HepG2 (cell line): ENCODE data around the gene BATF3. TPM values are rescaled to one million over a fixed set of nuclear protein-coding genes. Genes with fewer than 3 reads are reported as not detected.
A peak's percentile ranks its signal among the peaks of the same experiment; 100 is the strongest.

Source experiments
- ATAC-seq: fragments of 200-7000 bp; cut with Tn5 transposase; 3 replicates; pipeline ENCODE4 v1.9.1; 2020; ENCODE audit warnings: mild to moderate bottlenecking, moderate library complexity
- BruUV-seq: library from RNA; stranded (reverse); fragments of 400-500 nt; replicated peaks from 2 replicates; lab custom pipeline; 2021; lab: Mats Ljungman, UMichigan
- CTCF ChIA-PET: fragments of 300-600 bp; formaldehyde crosslinking; extraction: SDS; loops from one replicate; lab custom pipeline; 2021; ENCODE audit warnings: low total read pairs, inconsistent platforms, low intra/inter-chr PET ratio; lab: Yijun Ruan, JAX
- POLR2A ChIA-PET: fragments of 350-600 bp; sonication (Branson Sonifier 250); formaldehyde crosslinking; loops from one replicate; lab custom pipeline; 2020; ENCODE audit warnings: antibody characterized with exemption, inconsistent platforms; lab: Yijun Ruan, JAX
- DNase-seq: peaks from one replicate; pipeline ENCODE4 v3.0.0-alpha.2; 2015; ENCODE audit warnings: low spot score
- FAIRE-seq: peaks from 3 replicates; lab custom pipeline; 2011; peaks lifted over from hg19 to GRCh38; lab: Jason Lieb, UNC
- H2AFZ ChIP-seq: one replicate; pipeline ENCODE4 v1.6.1; 2011; ENCODE audit warnings: low read length, inconsistent platforms
- H3K27ac ChIP-seq: fragments of 300-600 bp; 3 replicates; pipeline ENCODE4 v1.8.0; 2011; ENCODE audit warnings: mixed run types, mild to moderate bottlenecking, mixed read lengths, low read length, inconsistent platforms; ENCODE audit not compliant: insufficient read depth; ENCODE audit errors: extremely low read length
- H3K27me3 ChIP-seq, 2 experiments: fragments of 200-600 bp in 1 of 2; 2 replicates in 1 of 2; 3 replicates in 1 of 2; pipeline versions ENCODE4 v1.6.0 to v1.8.0; 2011; ENCODE audit warnings: low read length in 2 of 2, mild to moderate bottlenecking in 2 of 2, moderate library complexity in 2 of 2, inconsistent platforms in 1 of 2; ENCODE audit not compliant: insufficient read depth in 2 of 2, control insufficient read depth in 1 of 2
- H3K36me3 ChIP-seq, 2 experiments: fragments of 200-600 bp in 1 of 2; replicated peaks in 1 of 2; 2 replicates in 1 of 2; 3 replicates in 1 of 2; pipeline versions ENCODE4 v1.5.1 to v1.8.0; 2011; ENCODE audit warnings: low read length in 2 of 2, inconsistent platforms in 1 of 2; ENCODE audit not compliant: insufficient read depth in 2 of 2, control insufficient read depth in 1 of 2
- H3K4me1 ChIP-seq: 2 replicates; pipeline ENCODE4 v1.5.1; 2012; ENCODE audit warnings: low read length, inconsistent platforms; ENCODE audit not compliant: insufficient read depth
- H3K4me2 ChIP-seq: 2 replicates; pipeline ENCODE4 v1.6.0; 2011; ENCODE audit warnings: low read depth, low read length, inconsistent platforms
- H3K4me3 ChIP-seq, 3 experiments: fragments of 200-600 bp in 1 of 3; sonication (generic), shearing (Covaris generic) in 1 of 3; replicated peaks in 1 of 3; 2 replicates each; pipeline ENCODE4 v1.5.1; 2011 to 2016; ENCODE audit warnings: low read length in 3 of 3, inconsistent platforms in 2 of 3, low read depth in 2 of 3, mild to moderate bottlenecking in 2 of 3, control low read depth in 1 of 3, mixed read lengths in 1 of 3; ENCODE audit not compliant: insufficient read depth in 1 of 3
- H3K79me2 ChIP-seq: one replicate; pipeline ENCODE4 v1.6.1; 2011; ENCODE audit warnings: low read length, inconsistent platforms; ENCODE audit not compliant: insufficient read depth
- H3K9ac ChIP-seq: 2 replicates; pipeline ENCODE4 v1.6.0; 2011; ENCODE audit warnings: mild to moderate bottlenecking, low read depth, low read length, inconsistent platforms; ENCODE audit not compliant: insufficient read depth
- H3K9me3 ChIP-seq: 2 replicates; pipeline ENCODE4 v1.5.1; 2012; ENCODE audit warnings: mild to moderate bottlenecking, low read length
- H4K20me1 ChIP-seq: 2 replicates; pipeline ENCODE4 v1.6.0; 2011; ENCODE audit warnings: inconsistent platforms, mild to moderate bottlenecking, low read length, moderate library complexity; ENCODE audit not compliant: insufficient read depth
- CBFB ChIP-seq: sonication (generic); formaldehyde crosslinking; IDR thresholded peaks from 2 replicates; pipeline ENCODE4 v1.4.0; 2020; ENCODE audit warnings: missing genetic modification reagents
- CHCHD3 ChIP-seq: sonication (generic); formaldehyde crosslinking; IDR thresholded peaks from 2 replicates; pipeline ENCODE4 v1.8.0; 2022; ENCODE audit warnings: mild to moderate bottlenecking, missing genetic modification reagents, moderate library complexity
- GTF2F1 ChIP-seq: fragments of 150-350 bp; IDR thresholded peaks from 2 replicates; pipeline ENCODE4 v1.6.1; 2014; ENCODE audit warnings: low read length
- IRX3 ChIP-seq: sonication (generic); formaldehyde crosslinking; IDR thresholded peaks from 2 replicates; pipeline ENCODE4 v1.8.1; 2023; ENCODE audit warnings: mild to moderate bottlenecking, low read depth, missing genetic modification reagents, borderline replicate concordance
- KMT2B ChIP-seq: IDR thresholded peaks from 2 replicates; pipeline ENCODE4 v1.6.1; 2016; ENCODE audit warnings: missing genetic modification reagents, missing compliant biosample characterization
- MAFF ChIP-seq: IDR thresholded peaks from 2 replicates; pipeline ENCODE4 v1.6.1; 2011; ENCODE audit warnings: low read depth, low read length, improper control_type of control experiment
- MAFK ChIP-seq, 2 experiments: IDR thresholded peaks in 1 of 2; conservative IDR thresholded peaks in 1 of 2; 2 replicates each; pipeline ENCODE4 v1.6.1; 2011; ENCODE audit warnings: improper control_type of control experiment in 2 of 2, low read length in 2 of 2
- RBAK ChIP-seq: sonication (generic); formaldehyde crosslinking; IDR thresholded peaks from 2 replicates; pipeline ENCODE4 v1.5.1; 2020; ENCODE audit warnings: mild to moderate bottlenecking, missing genetic modification reagents
- TAF15 ChIP-seq: fragments of 200-400 bp; formaldehyde crosslinking; IDR thresholded peaks from one replicate; pipeline ENCODE4 v1.6.1; 2018; ENCODE audit warnings: mild to moderate bottlenecking, low read depth, low read length; ENCODE audit not compliant: poor library complexity, severe bottlenecking
- ZNF414 ChIP-seq: sonication (generic); formaldehyde crosslinking; IDR thresholded peaks from 2 replicates; pipeline ENCODE4 v1.5.0; 2020; ENCODE audit warnings: missing genetic modification reagents
- ZNF451 ChIP-seq: sonication (generic); formaldehyde crosslinking; IDR thresholded peaks from 2 replicates; pipeline ENCODE4 v1.5.0; 2020; ENCODE audit warnings: mild to moderate bottlenecking, missing genetic modification reagents
- ZNF572 ChIP-seq: sonication (generic); formaldehyde crosslinking; IDR thresholded peaks from 2 replicates; pipeline ENCODE4 v1.5.1; 2020; ENCODE audit warnings: mild to moderate bottlenecking, missing genetic modification reagents
- ZNF790 ChIP-seq: sonication (generic); formaldehyde crosslinking; IDR thresholded peaks from 2 replicates; pipeline ENCODE4 v1.8.0; 2022; ENCODE audit warnings: missing genetic modification reagents, mild to moderate bottlenecking, borderline replicate concordance
- ZNF879 ChIP-seq: sonication (generic); formaldehyde crosslinking; IDR thresholded peaks from 2 replicates; pipeline ENCODE4 v1.8.1; 2023; ENCODE audit warnings: missing genetic modification reagents
- ZSCAN25 ChIP-seq: sonication (generic); formaldehyde crosslinking; IDR thresholded peaks from 2 replicates; pipeline ENCODE4 v1.8.0; 2022; ENCODE audit warnings: mild to moderate bottlenecking, missing genetic modification reagents
- ZSCAN31 ChIP-seq: sonication (generic); formaldehyde crosslinking; IDR thresholded peaks from 2 replicates; pipeline ENCODE4 v1.5.0; 2020; ENCODE audit warnings: low read depth, mild to moderate bottlenecking, missing genetic modification reagents
- WGBS: methylation state at CpG from one replicate; pipeline ENCODE4 v1.1.6; 2017; ENCODE audit warnings: low lambda C conversion rate; 5-methylcytosine and 5-hydroxymethylcytosine counted together
- in situ Hi-C: cut with HindIII; loops from 2 replicates; pipeline ENCODE4 v1.10.0; 2017; ENCODE audit warnings: low pct_unique_long_range_greater_than_20kb; ENCODE audit not compliant: extremely low pct_ligation_motif_present
- intact Hi-C: fragments of 100-400 bp; cut with micrococcal nuclease; formaldehyde crosslinking; loops from one replicate; pipeline ENCODE4 v1.10.0; 2022; ENCODE audit not compliant: unreplicated experiment
- polyA plus RNA-seq, 8 experiments: library from polyadenylated mRNA; depleted of rRNA in 3 of 8; stranded (reverse) in 7 of 8; unstranded in 1 of 8; fragments of >200 nt; fragmentation: Illumina TruSeq in 4 of 8; extraction: Trizol in 4 of 8; gene quantifications; 2 replicates each; pipeline versions ENCODE4 v1.2.1 to v1.2.3, GENCODE V29; 2011 to 2016; ENCODE audit warnings: low read depth in 4 of 8, missing spikeins in 1 of 8, mixed read lengths in 1 of 8; ENCODE audit not compliant: insufficient read depth in 1 of 8
- total RNA-seq, 5 experiments: library from RNA; depleted of rRNA; stranded (reverse); fragments of >200 nt; fragmentation: Illumina TruSeq; extraction: Trizol; gene quantifications; 2 replicates each; pipeline ENCODE4 v1.2.3, GENCODE V29; 2016; ENCODE audit warnings: low read depth in 1 of 5
- TF ChIP-seq, protein P1 (sequence below): sonication (generic); formaldehyde crosslinking; IDR thresholded peaks from 2 replicates; pipeline ENCODE4 v1.4.0; 2020; ENCODE audit warnings: mild to moderate bottlenecking, missing genetic modification reagents
- TF ChIP-seq, protein P2 (sequence below): sonication (generic); formaldehyde crosslinking; IDR thresholded peaks from 2 replicates; pipeline ENCODE4 v1.5.1; 2020; ENCODE audit warnings: missing genetic modification reagents, mild to moderate bottlenecking, borderline replicate concordance

The BATF3 gene
- total and polyA plus RNA-seq, 2 of the 13 experiments (the other 11 are each of a cell fraction or from before 2014, with no cell fraction given): 0.13 TPM; not detected in 1

DNA sequence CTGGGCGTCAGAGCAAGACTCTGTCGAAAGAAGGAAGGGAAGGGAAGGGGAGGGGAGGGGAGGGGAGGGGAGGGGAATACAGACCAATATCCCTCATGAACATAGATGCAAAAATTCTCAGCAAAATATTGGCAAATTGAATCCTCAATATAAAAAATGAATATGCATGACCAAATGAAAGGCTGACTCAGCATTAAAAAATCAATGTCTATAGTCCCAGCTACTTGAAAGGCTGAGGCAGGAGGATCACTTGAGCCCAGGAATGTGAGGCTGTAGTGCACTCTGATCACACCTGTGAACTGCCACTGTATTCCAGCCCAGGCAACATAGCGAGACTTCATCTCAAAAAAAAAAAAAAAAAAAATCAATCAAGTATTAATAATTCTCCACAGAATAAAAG lies 24.0 kb downstream of the BATF3 start:
- peaks cover 18% of the 10 kb centered on the region for H3K4me1 ChIP-seq
- no peak for FAIRE-seq
- ChIA-PET CTCF (no interaction called here), POLR2A (no interaction called here)
- H3K79me2 ChIP-seq: no peaks in the 10 kb centered on the region
- intact Hi-C loops (no loop called here), in situ Hi-C loops (no loop called here)
- no peak overlapping the region for H3K9ac ChIP-seq
- no peak overlapping the region for H3K4me2 ChIP-seq
- DNase-seq: no peak
- ATAC-seq: no peak
- H2AFZ ChIP-seq: no peak overlapping the region
- H3K27me3 ChIP-seq: peaks cover 4 to 15% of the 10 kb centered on the region in 2 experiments; a peak in 3 of 5 replicates
- TF ChIP-seq MAFK (conservative IDR thresholded peaks at IDR 0.05 in 1 of 2, IDR thresholded peaks at IDR 0.05 in 1 of 2; ENCODE audit: low read length in 2 of 2) (peak; percentile 94 to 98), MAFF (peak; percentile 97)
- TF ChIP-seq, protein P1, sequence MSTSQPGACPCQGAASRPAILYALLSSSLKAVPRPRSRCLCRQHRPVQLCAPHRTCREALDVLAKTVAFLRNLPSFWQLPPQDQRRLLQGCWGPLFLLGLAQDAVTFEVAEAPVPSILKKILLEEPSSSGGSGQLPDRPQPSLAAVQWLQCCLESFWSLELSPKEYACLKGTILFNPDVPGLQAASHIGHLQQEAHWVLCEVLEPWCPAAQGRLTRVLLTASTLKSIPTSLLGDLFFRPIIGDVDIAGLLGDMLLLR (CRISPR knock-in tag): no peak
- H3K27ac ChIP-seq: no peak overlapping the region
- H3K9me3 ChIP-seq: no peaks in the 10 kb centered on the region
- no TSS peak for BruUV-seq
- no peaks in the 10 kb centered on the region for H4K20me1 ChIP-seq
- H3K36me3 ChIP-seq: no peaks in the 10 kb centered on the region
- 78% methylated on average over 3 of the region's 3 CpGs for WGBS
- H3K4me3 ChIP-seq: no peak overlapping the region

- Histone ChIP-seq H4K20me1 (no peaks in the 10 kb centered on the region), H3K4me3 (no peak overlapping the region), H3K27ac (no peak overlapping the region), H3K79me2 (no peaks in the 10 kb centered on the region), H3K4me1 (peaks cover 15% of the 10 kb centered on the region), H3K36me3 (no peaks in the 10 kb centered on the region), H3K9ac (no peak overlapping the region), H3K4me2 (no peak overlapping the region), H2AFZ (no peak overlapping the region), H3K9me3 (no peaks in the 10 kb centered on the region), H3K27me3 (peaks cover 4 to 14% of the 10 kb centered on the region in 2 experiments; a peak in 3 of 5 replicates)
- in situ Hi-C loops (no loop called here), intact Hi-C loops (no loop called here)
- DNase-seq (no peak), FAIRE-seq (no peak), ATAC-seq (no peak)
- TF ChIP-seq, protein P2, sequence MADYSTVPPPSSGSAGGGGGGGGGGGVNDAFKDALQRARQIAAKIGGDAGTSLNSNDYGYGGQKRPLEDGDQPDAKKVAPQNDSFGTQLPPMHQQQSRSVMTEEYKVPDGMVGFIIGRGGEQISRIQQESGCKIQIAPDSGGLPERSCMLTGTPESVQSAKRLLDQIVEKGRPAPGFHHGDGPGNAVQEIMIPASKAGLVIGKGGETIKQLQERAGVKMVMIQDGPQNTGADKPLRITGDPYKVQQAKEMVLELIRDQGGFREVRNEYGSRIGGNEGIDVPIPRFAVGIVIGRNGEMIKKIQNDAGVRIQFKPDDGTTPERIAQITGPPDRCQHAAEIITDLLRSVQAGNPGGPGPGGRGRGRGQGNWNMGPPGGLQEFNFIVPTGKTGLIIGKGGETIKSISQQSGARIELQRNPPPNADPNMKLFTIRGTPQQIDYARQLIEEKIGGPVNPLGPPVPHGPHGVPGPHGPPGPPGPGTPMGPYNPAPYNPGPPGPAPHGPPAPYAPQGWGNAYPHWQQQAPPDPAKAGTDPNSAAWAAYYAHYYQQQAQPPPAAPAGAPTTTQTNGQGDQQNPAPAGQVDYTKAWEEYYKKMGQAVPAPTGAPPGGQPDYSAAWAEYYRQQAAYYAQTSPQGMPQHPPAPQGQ (CRISPR knock-in tag): no peak
- TF ChIP-seq ZSCAN31 (CRISPR knock-in tag): no peak
- TF ChIP-seq ZNF451 (CRISPR knock-in tag): no peak
- TF ChIP-seq ZNF790 (CRISPR knock-in tag): no peak
- no peak for TF ChIP-seq ZNF572 (CRISPR knock-in tag)
- no peak for TF ChIP-seq CHCHD3
- no peak for TF ChIP-seq KMT2B (CRISPR knock-in tag)
- TF ChIP-seq TAF15: no peak
- no peak for TF ChIP-seq IRX3 (CRISPR knock-in tag)
- TF ChIP-seq GTF2F1: no peak
- no peak for TF ChIP-seq RBAK (CRISPR knock-in tag)
- no peak for TF ChIP-seq ZSCAN25
- TF ChIP-seq ZNF414: no peak
- TF ChIP-seq ZNF879 (CRISPR knock-in tag): no peak
- no peak for TF ChIP-seq CBFB
- 69% methylated on average over 3 of the region's 3 CpGs for WGBS
- POLR2A ChIA-PET: no interaction called here
- CTCF ChIA-PET: no interaction called here
- no TSS peak for BruUV-seq
These were observed 24.8 kb downstream of the BATF3 start for GRCh38 chr1:212674872-212675271.
